NCI-H2081 (cell line): ENCODE measurements around the gene MRPL44.
A peak's percentile ranks its signal among the peaks of the same experiment; 100 is the strongest.
"Not testable (repeated sequence)": the region's sequence is repeated elsewhere in the genome, so short reads cannot be mapped to it uniquely, and the experiment has no call there.

ENCODE experiments used
- DNase-seq, 2 experiments: peaks; one replicate each; lab custom pipeline; 2025; lab: John Stamatoyannopoulos, UW

Gene MRPL44

DNA sequence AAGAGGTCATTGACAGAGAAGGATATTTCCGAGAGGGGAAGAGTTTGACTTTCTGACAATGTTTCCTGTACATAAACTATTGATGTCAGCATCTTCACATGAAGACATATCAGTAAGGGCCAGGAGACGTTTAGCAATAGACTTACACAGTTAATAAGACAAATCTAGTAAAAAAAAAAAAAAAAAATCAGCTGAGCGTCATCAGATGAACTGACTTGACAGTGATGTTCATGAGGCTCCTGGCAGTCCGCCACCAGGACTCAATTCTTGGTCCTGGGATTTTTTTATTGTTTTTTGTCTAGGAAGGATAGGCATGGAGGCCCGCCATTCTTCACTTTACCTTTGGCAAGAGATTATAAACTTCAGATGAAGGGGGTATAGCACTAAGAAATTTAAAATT is 14.5 kb downstream of the MRPL44 start:
- no peak for DNase-seq

DNA sequence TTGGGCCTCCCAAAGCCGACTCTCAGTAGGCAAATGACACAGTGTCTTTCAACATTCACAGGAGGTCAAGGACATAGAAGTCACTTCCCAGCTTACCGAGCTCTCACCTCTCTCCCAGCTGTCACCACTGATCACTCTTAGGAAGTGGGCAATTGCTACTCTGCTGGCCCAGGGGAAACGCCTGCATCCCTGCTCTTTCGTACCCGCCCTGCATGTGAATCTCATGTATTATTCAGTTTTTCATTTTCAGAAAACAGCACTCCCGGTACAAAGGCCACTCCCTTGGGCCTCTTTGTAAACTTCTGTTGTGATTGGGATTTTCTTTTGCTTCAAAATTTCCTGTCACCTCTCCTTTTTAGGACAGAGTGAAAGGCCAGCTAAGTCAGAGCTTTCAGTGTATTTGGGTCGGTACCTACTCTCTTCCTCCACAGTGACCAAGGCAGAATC is 15.4 kb downstream of the MRPL44 start:
- no peak for DNase-seq

DNA sequence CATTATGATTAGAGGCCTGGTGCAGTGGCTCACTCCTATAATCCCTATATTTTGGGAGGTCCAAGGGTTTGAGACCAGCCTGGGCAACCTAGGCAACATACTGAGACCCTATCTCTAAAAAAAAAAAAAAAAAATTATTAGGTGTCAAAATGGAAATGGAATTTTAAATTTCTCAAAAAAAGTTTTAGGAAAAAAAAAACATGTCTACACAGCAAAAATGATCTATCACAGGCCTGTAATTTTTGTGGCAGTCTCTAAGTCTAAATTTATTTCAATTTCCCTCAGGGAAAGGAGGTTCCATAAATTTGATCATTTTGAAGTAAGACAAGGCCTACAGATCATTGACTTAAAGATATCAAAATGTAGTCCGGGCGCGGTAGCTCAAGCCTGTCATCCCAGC is 16.3 kb downstream of the MRPL44 start:
- no peak for DNase-seq

DNA sequence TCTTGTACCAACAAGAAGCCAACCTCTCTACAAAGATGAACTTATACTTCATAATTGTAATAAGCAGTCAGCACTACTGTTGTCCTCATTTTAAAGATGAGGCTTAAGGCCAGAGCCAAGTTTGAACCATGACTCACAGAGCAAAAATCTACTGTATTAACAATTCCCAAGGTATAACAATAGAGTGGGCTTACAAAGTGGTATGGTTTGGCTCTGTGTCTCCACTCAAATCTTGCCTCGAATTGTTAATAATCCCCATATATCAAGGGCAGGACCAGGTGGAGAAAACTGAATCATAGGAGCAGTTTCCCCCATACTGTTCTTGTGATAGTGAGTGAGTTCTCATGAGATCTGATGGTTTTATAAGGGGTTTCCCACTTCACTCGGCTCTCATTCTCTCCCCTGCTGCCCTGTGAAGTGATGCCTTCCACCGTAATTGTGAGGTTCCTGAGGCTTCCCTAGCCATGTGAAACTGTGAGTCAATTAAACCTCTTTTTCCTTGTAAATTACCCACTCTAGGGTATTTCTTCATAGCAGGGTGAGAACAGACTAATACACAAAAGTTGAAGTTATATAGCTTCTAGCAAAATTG is 19.5 kb downstream of the MRPL44 start:
- DNase-seq: no peak

DNA sequence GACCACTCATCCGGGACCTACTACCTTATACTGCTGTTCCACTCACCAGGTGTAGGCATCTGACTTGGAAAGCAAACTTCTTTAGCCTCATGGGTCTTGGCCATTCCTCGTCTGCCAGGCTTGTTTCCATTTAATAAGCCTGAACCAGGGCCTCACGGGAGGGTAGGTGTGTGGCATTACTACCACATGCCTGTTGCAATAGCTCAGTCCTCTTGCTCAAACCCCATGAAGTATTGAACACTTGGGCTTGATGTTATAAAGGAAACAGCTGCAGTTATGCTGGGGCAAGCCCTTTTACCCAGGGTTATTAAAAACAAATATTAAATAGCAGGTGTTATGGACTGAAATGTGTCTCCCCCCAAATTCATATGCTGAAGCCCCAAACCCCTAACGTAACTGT is 21.2 kb downstream of the MRPL44 start:
- DNase-seq: no peak

DNA sequence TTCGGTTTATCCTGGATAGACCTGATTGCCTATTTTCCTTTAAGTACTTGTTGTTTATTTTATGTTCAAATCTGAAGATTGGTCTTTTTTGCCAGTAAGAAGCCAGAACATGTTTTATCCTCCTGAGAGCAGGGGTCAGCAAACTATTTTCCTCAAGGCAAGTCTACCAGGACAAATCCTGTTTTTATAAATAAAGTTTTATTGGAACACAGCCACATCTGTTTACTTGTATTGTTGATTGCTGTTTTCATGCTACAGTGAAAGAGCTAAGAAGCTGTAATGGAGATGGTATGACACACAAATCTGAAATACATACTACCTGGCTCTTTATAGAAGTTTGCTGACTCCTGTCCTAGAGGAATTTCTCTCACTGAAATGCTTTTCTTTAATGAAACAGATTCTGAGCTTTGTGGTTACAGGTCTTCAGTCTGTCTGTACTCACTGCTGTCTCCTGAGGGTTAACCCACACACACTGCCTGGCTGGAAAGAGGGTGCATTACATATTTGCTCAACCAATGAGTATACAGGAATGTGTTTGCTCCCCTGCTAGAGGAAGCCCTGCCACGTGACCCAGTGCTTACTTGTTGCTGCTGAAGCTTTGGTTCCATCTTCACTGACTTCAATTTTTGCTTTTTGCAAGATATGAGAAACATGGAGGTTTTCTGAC is 22.6 kb downstream of the MRPL44 start:
- DNase-seq: no peak

DNA sequence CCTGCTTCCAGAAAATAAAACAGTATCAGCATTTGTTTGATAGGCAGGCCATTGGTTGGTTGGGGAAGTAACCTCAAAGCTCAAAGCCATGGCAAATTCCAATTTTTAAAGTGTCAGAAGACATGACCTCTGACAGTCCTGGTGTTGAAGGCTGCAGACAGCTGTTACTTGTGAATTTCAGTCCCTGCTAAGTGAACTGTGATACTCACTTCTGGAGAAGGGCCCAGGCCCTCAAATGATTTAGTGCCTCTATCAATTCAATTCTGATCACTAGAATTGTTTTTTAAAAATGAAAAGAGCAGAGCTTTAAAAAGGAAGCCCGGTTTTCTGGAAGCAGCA is 23.1 kb downstream of the MRPL44 start:
- DNase-seq: no peak

DNA sequence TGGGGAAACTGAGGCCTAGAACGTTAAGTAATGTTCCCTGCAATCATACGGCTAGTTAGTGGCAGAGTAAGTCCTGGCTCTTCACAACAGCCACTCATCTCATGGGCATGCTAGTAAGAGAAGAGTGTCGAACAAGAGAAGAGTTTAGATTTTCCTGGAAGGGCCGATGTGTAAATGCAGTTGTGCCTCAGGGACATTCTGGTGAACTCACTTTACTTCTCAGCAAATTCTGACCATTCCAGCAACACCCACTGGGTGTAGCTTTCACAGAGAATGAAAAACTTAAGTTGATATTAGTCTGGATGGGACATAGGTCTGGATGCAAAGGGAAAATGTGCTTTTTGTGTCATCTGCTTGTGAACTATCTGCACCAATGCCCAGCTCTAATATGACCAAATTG is 23.5 kb downstream of the MRPL44 start:
- no peak for DNase-seq

DNA sequence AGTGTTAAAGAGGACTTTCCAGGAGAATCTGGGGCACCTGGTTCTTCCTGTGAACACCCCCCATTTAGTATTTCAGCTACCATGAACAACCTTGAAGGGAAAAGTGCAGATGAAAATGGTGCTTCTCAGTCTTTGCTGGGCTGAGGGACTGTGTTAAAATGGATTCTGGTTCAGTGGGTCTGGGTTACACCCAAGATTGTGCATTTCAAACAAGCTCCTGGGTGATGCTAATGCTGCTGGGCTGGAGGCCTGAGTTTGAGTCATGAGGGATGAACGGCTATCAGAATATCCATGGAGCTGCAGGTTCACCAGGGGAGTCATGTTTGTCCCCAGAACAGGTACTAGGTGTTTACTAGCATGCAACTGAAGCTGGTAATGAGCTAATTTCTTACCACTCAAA is 24.0 kb downstream of the MRPL44 start:
- no peak for DNase-seq

DNA sequence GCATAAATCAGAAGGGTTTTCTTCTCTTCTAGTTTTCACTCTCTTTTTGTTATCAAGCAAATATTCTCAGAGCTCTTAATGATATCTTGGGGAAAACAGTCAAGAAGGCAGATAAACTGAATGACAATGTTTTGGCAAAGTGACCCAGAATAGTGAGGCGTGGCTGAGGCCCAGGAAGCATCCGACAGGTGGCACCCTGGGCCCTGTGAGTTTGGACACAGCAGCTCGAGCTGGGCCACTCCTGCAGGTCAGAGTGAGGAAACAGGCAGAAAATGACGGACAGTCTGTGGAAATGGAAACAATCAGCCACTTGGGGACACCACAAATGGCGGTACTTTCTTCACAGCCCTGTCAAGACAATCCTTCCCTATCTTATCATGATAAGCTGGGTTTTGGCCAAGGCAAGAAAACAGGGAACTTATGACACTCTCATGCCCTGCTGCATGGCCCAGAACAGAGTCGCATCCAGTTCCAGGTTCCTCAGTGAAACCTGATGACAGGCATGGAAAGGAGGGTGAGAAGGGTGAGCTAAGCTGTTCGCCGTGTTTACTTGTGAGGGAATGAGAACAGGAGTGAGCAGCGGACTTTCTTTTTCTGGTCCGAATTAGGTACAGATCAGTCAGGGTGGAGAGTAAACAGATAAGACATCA is 32.1 kb downstream of the MRPL44 start:
- DNase-seq: no peak

DNA sequence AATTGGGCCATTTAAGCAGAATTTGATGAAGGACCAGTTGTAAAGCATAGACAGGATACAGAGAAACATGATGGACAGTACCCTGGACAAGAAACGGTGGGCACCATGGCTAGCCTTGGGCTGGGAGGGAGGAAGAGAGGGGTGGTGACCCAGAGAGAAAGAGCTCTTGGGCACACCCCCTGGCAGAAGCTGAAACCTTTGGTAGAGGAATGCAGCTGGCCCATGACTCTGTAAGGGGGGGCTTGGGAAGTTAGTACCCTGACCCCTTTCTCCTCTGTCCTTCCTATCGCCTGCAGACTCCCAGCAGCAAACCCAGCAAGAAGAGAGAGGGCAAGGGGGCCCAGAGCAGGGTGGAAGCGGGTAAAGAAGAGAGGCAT is 32.6 kb downstream of the MRPL44 start:
- DNase-seq: no peak

DNA sequence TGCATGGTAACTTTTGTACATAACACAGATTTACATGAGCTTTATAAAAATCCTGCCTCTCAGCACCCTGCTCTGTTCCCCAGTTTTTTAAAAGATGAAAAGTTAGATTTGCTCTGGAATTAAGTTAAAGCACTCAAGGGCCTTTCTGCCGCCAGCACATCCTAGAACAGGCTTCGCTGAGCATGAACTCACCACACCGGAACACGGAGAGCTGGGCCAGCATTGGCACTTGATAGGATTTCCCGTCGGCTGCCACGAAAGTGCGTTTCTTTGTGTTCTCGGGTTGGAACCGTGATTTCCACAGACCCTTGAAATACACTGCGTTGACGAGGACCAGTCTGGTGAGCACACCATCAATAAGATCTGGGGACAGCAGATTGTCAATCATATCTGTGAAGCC is 34.3 kb downstream of the MRPL44 start:
- no peak for DNase-seq

DNA sequence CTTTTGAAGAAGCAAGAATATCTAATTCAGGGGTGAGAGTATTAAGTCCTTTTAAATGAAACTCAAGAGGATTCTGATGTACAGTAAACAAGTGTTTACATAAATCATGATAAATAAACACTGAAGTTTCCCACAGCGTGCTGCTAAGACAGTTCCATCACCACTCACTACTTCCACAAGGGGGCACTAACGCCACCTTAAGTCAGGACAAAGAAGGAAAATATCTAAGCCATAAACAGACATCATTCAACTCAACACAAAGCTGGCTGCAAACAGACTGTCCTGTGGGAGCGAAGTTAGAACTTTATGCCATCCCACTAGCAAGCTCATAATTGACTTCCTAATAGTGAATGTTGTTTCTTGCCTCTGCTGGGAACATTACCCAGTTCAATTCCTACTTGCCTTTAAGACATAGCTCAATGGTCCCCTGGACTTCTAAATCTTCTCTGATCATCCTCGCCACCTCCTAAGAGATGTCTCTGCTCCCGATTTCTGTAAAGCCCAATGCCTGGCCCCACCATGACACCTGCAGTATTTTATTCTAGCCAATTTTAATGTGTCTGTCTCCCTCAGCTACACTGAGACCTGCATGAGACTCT is 36.5 kb downstream of the MRPL44 start:
- DNase-seq: peak; percentile 53 to 68

DNA sequence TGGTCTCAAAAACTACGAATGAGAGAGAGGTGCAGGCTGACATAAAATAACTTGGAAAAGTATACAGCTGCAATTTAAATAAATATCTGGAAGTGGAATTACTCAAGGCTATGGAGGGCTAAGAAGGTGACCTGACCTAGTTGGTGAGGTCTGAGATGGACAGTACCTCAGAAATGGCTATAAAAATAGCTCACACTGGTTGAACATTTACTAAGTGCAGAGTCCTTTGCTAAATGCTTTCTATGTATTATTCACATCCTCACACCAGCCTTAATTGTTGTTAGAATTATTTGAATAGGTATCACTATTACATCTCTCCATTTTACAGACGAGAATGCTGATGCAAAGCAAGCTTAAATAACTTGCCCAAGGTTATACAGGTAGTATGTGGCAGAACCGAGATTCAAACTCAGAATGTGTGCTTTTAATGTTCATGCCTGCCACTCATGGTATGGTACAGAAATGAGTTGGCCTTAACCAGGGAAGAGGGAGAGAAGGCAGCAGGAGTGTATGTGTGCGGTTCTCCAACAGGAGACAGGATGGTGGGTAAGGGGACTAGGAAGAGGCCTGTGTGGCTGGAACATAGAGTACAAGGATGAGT is 37.4 kb downstream of the MRPL44 start:
- no peak for DNase-seq

DNA sequence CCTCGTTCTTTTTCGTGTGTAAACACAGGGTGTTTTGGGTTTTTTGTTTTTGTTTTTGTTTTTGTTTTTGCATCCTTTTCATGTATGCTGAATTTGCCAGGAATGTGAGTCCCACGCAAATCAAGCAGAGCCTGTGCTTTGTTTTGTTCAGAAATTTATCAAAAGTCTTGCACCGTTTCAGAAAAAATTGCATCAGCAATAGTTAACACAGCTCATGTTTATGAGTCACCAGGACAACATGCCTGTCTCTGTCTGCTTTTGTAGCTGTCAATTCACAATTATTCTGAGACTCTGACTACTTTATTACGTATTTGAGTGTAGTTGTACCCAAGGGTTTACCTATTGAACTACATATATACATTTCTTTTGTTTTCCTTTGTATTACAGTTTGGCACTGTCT is 38.3 kb downstream of the MRPL44 start:
- DNase-seq: no peak

DNA sequence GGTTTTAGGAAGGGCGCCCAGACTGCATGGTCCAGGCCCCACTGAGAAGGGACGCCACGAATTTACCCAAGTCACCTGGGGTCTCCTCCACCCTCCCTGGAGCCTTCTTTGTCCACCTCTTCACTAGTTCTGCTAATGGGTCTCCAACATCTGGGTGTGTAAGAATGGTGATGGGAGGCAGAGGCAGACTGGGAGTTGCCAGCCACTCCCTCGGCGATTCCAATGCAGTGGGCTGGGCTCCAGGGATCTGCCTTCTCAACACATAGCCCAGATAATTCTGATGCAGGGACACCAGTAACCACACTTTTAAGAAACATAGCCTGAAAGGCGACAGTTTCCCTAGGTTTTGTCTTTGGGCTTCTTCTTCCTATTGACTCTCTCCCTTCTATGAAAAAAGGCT is 39.1 kb downstream of the MRPL44 start:
- DNase-seq: no peak

DNA sequence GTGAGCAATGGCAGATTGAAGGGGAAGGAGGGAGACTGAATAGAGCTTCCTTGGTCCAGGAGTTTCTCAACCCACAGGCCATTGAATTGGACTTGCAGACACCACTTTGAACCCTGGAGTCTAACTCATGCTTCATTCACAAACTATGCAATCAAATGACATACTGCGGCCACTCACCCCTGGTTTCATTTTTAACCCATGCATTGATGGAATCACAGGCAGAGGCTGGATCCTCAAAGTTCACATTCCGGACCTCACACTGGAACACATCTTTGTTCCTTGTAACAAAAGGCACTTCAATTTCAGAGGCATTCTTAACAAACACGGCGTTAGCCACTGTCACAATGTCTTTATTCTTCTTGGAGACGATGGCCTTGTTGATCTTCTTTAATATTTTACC is 40.7 kb downstream of the MRPL44 start:
- DNase-seq: no peak

DNA sequence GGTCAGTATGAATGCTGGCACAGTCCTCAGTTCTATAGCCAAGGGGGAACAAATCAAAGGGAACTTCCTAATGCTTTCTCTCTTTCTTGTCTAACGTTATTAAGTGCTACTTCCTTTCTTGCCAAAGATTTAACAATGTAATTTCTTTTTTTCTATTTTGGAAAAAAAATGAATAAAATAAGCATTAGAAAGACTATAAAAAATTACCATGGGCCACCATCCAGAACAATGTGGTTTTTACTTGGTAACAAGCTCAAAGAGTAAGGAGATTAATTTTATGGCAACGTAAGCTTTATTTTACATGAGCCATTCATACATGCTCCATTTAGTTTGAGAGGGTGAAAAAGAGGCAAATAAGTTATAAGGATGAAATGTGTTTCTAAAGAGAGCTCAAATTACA is 41.7 kb downstream of the MRPL44 start:
- DNase-seq: no peak

DNA sequence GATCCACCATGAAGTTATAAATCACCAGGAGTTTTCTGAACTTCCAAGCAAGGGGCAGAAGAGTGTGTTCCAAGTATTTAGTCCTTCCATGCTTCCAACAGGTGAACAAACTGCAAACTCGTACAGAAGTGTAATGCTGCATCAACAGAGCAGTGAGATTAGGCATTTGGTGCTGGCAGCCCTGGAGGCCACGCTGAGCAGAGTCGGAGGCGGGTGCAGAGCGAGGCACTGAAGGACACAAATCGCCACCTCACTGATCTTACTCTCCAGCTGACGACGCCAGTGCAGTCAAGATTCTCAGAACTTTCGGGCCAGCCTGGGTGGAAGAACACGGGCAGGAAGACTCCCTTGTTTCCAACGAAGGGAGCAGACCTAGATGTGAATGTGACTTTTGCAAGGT is 42.6 kb downstream of the MRPL44 start:
- no peak for DNase-seq

DNA sequence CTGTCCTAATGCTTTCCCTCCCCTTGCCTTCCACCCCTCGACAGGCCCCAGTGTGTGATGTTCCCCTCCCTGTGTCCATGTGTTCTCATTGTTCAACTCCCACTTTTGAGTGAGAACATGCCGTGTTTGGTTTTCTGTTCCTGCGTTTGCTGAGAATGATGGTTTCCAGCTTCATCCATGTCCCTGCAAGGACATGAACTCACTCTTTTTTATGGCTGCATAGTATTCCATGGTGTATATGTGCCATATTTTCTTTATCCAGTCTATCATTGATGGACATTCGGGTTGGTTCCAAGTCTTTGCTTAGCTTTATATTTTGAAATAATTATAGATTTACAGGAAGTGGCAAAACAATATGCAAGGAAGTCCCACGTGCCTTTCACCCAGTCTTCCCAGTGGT is 43.4 kb downstream of the MRPL44 start:
- DNase-seq: not testable (repeated sequence)

DNA sequence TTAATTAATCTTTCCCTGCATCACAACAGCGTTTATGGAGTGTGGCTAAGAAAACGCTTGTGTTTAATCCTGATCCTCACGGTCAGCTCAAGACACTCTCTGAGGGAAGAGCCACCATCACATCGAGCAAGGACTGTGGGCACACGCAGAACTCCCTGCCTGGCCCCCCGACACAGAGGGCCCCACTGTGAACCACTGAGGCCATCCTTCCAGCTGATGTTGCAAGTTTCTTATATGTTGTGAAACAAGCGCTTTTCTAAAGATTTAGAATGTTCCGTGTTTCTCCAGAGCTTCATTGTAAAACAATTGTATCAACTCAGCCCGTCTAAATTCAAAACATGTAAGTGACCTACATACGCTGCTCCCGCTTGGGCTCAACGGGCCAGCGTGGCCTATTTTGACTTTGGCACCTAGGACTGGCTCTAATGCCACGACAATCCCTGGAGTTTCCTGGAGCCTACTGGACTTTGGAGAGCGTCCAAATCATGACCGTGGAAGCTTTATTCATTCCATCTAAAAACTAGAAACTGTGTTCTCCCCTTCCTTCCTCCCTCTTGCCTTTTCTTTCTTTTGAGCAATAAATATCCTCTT is 46.9 kb downstream of the MRPL44 start:
- no peak for DNase-seq

DNA sequence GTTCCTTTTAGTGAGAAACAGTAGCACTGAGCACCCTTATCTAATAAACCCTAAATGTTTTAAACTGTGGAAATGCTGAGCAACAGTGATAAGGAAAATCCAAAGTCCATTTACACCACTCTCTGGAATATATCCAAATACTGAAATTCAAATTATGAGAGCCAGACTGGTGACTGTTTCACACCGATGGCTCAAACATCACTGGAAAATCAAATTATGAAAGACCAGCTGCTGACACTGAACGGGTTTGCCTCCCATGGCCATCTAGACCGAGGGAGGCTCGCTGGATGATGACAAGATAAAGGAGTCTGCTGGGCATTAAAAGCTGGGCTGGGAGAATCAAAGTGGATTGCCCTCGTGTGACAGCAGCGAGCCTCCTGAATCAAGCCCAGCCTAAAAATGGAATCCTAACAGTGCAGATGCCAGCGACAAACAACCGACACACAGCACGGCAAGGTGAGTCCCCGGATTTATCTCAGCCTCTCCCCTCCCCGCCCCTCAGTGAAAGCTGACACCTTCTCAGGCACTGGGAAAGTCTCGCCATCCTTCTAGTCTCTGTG is 51.5 kb downstream of the MRPL44 start:
- no peak for DNase-seq
